Measurements from ENCODE around the gene PELI2. TPM values are rescaled to one million over a fixed set of nuclear protein-coding genes. Genes with fewer than 3 reads are reported as not detected.

The PELI2 gene
- total RNA-seq, 4 donors from 2014 or later = 0.91 to 10.5 (median 3.9) TPM

GRCh38 chr14:56175773-56176172, 57.6 kb downstream of the PELI2 start:
- H3K9me3 ChIP-seq = no peaks in the 10 kb centered on the region
- no peaks in the 10 kb centered on the region for H3K27me3 ChIP-seq
- no peak for DNase-seq
- 53 to 76% methylated on average over 2 of the region's 2 CpGs for WGBS, 2 donors
- H3K36me3 ChIP-seq = no peaks in the 10 kb centered on the region
- H3K4me3 ChIP-seq = no peak overlapping the region
- TF ChIP-seq POLR2A (IDR thresholded peaks at IDR 0.05) = no peak
- no peak for TF ChIP-seq CTCF (IDR thresholded peaks at IDR 0.05)
- H3K27ac ChIP-seq = no peak overlapping the region
- intact Hi-C loops (cut with DNase I) = no loop called here
- H3K4me1 ChIP-seq = peaks cover 4 to 36% (median 7%) of the 10 kb centered on the region in 3 donors

- H3K4me1 ChIP-seq = peaks cover 4 to 30% (median 7%) of the 10 kb centered on the region in 3 donors
- no peaks in the 10 kb centered on the region for H3K36me3 ChIP-seq
- H3K27ac ChIP-seq = no peak overlapping the region
- H3K9me3 ChIP-seq = no peaks in the 10 kb centered on the region
- no peak for DNase-seq
- 90 to 100% methylated on average over 3 of the region's 3 CpGs for WGBS, 2 donors
- no peaks in the 10 kb centered on the region for H3K27me3 ChIP-seq
- TF ChIP-seq POLR2A (IDR thresholded peaks at IDR 0.05) (no peak), CTCF (IDR thresholded peaks at IDR 0.05) (no peak)
- no peak overlapping the region for H3K4me3 ChIP-seq
- intact Hi-C loops (cut with DNase I) = no loop called here
Measured at GRCh38 chr14:56176530-56176929, 58.3 kb downstream of the PELI2 start.

GRCh38 chr14:56177036-56177435, 58.8 kb downstream of the PELI2 start:
- Histone ChIP-seq H3K27ac (no peak overlapping the region), H3K36me3 (no peaks in the 10 kb centered on the region), H3K4me1 (peaks cover 4 to 28% (median 7%) of the 10 kb centered on the region in 3 donors), H3K4me3 (no peak overlapping the region), H3K27me3 (no peaks in the 10 kb centered on the region), H3K9me3 (no peaks in the 10 kb centered on the region)
- TF ChIP-seq POLR2A (IDR thresholded peaks at IDR 0.05) (no peak), CTCF (IDR thresholded peaks at IDR 0.05) (no peak)
- no peak for DNase-seq
- WGBS, 2 donors = 79 to 93% methylated on average over 2 of the region's 2 CpGs
- intact Hi-C loops (cut with DNase I) = no loop called here

- no peak for TF ChIP-seq CTCF (IDR thresholded peaks at IDR 0.05)
- TF ChIP-seq POLR2A (IDR thresholded peaks at IDR 0.05) = no peak
- no peaks in the 10 kb centered on the region for H3K9me3 ChIP-seq
- H3K27ac ChIP-seq = no peak overlapping the region
- 80 to 83% methylated on average over 4 of the region's 4 CpGs for whole genome bisulfite sequencing, 2 donors
- no peak overlapping the region for H3K4me3 ChIP-seq
- peaks cover 0 to 6% (median 0%) of the 10 kb centered on the region in 3 donors for H3K4me1 ChIP-seq
- H3K36me3 ChIP-seq = no peaks in the 10 kb centered on the region
- intact Hi-C loops (cut with DNase I) = no loop called here
- H3K27me3 ChIP-seq = no peaks in the 10 kb centered on the region
- DNase-seq = no peak
Measured at GRCh38 chr14:56180754-56181542, 62.7 kb downstream of the PELI2 start.

- DNase-seq = no peak
- WGBS, 2 donors = 39 to 68% methylated on average over 2 of the region's 2 CpGs
- intact Hi-C loops (cut with DNase I) = no loop called here
- Histone ChIP-seq H3K27ac (no peak overlapping the region), H3K27me3 (no peaks in the 10 kb centered on the region), H3K4me1 (no peaks in the 10 kb centered on the region), H3K36me3 (no peaks in the 10 kb centered on the region), H3K4me3 (no peak overlapping the region), H3K9me3 (no peaks in the 10 kb centered on the region)
- TF ChIP-seq POLR2A (IDR thresholded peaks at IDR 0.05) = no peak
- no peak for TF ChIP-seq CTCF (IDR thresholded peaks at IDR 0.05)
Measured at GRCh38 chr14:56181681-56182085, 63.5 kb downstream of the PELI2 start.
